ENCODE measurements around the gene PYGM. TPM values are rescaled to one million over a fixed set of nuclear protein-coding genes. Genes with fewer than 3 reads are reported as not detected.

The PYGM gene
- total RNA-seq, 4 donors from 2014 or later, result 1.1 to 2.7 (median 1.2) TPM

DNA sequence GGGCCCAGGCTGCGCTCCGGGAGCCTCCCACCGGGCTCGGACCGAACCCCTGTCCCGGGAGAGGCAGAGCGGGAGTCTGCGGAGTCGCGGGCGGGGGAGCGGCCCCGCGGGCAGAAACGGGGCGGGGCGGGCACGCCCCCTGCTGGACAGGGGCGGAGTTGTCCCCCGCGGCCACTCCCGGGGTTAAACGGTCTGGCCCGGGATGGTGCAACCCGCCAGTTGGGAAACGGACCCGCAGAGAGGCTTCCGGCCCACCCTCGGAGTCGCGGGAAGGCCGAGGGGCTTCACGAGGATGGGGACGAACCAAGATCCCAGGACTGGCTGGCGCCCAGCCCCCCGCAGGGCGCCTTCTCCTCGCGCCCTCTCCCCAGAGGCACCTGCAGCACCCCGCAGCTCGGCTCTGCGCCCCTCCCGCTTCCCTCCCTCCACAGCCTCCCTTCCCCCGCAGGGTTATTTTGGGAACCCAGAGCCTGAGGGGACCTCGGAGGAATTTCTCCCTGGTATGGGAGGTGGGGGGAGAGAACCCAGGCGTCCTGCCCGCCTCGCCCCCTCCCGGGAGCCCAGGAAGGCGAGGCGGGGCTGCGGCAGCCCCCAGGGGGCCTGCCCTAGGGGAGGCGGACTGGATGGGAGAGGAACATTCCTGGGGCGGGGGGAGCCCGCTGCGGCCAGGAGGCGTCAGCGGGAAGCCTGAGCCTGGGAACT, 16.7 kb downstream of the PYGM start:
- peak; percentile 90 to 92 for DNase-seq (ENCODE audit: low spot score in 2 of 2)
- TF ChIP-seq POLR2AphosphoS5 (IDR thresholded peaks at IDR 0.05) (peak in 1 of 3 donors; percentile 44), EP300 (IDR thresholded peaks at IDR 0.05) (no peak), POLR2A (IDR thresholded peaks at IDR 0.05) (no peak)
- TF ChIP-seq, protein P1, sequence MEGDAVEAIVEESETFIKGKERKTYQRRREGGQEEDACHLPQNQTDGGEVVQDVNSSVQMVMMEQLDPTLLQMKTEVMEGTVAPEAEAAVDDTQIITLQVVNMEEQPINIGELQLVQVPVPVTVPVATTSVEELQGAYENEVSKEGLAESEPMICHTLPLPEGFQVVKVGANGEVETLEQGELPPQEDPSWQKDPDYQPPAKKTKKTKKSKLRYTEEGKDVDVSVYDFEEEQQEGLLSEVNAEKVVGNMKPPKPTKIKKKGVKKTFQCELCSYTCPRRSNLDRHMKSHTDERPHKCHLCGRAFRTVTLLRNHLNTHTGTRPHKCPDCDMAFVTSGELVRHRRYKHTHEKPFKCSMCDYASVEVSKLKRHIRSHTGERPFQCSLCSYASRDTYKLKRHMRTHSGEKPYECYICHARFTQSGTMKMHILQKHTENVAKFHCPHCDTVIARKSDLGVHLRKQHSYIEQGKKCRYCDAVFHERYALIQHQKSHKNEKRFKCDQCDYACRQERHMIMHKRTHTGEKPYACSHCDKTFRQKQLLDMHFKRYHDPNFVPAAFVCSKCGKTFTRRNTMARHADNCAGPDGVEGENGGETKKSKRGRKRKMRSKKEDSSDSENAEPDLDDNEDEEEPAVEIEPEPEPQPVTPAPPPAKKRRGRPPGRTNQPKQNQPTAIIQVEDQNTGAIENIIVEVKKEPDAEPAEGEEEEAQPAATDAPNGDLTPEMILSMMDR (IDR thresholded peaks at IDR 0.05), result peak in 1 of 2 donors; percentile 79
- Histone ChIP-seq H3K4me3 (peak overlapping the region; percentile 45), H3K27me3 (peaks cover 43% of the 10 kb centered on the region), H3K36me3 (no peaks in the 10 kb centered on the region), H3K9me3 (no peaks in the 10 kb centered on the region), H3K27ac (peak overlapping the region; percentile 70), H3K4me1 (peaks cover 44% of the 10 kb centered on the region)
- 0% methylated on average over 4 of the region's 58 CpGs for WGBS

DNA sequence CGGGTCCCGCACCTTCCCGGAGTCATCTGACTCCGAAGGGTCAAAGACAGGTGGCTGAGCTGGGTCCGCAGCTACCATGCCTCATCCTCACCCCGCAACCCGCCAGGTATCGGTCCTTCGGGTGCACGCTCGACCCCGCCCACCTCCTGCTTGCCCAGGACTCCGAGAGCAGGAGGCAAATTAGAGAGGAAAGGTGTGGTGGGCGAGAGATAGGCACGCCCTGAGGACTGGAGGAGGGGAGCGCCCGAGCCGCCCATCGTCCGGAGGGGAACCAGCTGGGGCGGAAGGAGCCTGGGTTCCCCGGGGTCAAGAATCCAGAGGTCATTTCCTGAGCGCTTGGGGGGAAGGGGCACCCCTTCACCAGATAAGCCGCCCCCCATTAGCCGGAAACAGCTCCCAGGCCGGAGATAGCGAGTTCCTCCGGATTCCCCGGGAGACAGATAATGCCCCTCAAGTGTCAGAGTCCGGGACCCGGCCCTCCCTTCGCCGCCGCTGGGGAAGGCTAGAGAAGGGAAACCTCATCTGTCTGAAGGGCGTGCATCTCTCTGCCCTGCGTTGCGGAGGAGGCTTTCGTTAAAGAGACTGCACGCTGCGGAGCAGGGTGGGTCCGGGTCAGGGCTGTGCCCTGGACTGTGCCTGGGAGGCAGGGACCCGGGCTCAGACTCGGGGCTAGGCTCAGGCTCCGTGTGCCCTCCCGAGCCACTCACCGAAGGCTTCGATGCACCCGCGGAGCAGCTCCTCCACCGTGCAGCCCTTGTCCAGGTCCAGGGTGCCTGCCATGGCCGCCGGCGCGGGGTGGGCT, 17.5 kb downstream of the PYGM start:
- Histone ChIP-seq H3K4me1 (peaks cover 44% of the 10 kb centered on the region), H3K9me3 (no peaks in the 10 kb centered on the region), H3K27me3 (peaks cover 43% of the 10 kb centered on the region), H3K36me3 (no peaks in the 10 kb centered on the region), H3K27ac (no peak overlapping the region), H3K4me3 (peak overlapping the region; percentile 45)
- DNase-seq (ENCODE audit: low spot score in 2 of 2), result no peak
- WGBS, result 9% methylated on average over 36 of the region's 54 CpGs
- TF ChIP-seq EP300 (IDR thresholded peaks at IDR 0.05), result no peak
- TF ChIP-seq POLR2A (IDR thresholded peaks at IDR 0.05), result no peak
- TF ChIP-seq POLR2AphosphoS5 (IDR thresholded peaks at IDR 0.05), result no peak
- TF ChIP-seq, protein P1 (IDR thresholded peaks at IDR 0.05), result no peak

DNA sequence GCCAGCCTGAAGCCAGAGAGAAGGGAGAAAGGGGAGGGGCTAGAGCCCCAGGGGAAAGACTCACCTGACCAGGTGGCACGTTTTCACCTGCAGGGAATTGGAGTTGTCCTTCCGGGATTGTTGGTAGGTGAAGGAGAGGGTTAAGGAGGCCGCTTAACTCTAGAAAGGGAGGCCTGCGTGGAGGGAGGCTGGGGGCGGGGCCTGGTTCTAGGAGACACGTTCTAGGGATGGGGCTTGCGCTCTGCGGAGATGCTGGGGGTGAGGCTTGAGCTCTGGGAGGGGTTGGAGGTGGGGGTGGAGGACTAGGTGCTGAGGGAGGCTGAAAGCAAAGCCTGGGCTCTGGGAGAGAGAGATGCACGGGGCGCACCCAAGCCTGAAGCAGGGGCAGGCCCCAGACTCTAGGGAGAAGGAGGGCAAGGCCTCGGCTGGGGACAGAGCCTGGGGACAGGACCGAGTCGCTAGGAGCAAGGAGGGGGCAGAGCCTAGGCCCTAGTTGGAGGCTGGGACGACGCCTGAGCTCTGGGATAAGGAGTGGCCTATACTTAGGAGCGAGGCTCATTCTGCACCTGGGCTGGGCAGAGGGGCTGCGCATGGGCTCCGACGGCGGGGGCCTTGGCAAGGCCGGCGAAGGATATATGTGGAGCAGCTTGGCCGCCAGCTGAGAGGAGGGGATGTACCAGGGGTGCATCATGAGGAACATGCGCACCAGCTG, 18.2 kb downstream of the PYGM start:
- H3K4me3 ChIP-seq, result peak overlapping the region; percentile 45
- no peaks in the 10 kb centered on the region for H3K9me3 ChIP-seq
- H3K4me1 ChIP-seq, result peaks cover 44% of the 10 kb centered on the region
- no peak for DNase-seq (ENCODE audit: low spot score in 2 of 2)
- H3K27ac ChIP-seq, result no peak overlapping the region
- 52% methylated on average over 23 of the region's 24 CpGs for WGBS
- peaks cover 43% of the 10 kb centered on the region for H3K27me3 ChIP-seq
- H3K36me3 ChIP-seq, result no peaks in the 10 kb centered on the region
- TF ChIP-seq POLR2AphosphoS5 (IDR thresholded peaks at IDR 0.05) (no peak), POLR2A (IDR thresholded peaks at IDR 0.05) (no peak), EP300 (IDR thresholded peaks at IDR 0.05) (no peak)
- TF ChIP-seq, protein P1 (IDR thresholded peaks at IDR 0.05), result no peak

DNA sequence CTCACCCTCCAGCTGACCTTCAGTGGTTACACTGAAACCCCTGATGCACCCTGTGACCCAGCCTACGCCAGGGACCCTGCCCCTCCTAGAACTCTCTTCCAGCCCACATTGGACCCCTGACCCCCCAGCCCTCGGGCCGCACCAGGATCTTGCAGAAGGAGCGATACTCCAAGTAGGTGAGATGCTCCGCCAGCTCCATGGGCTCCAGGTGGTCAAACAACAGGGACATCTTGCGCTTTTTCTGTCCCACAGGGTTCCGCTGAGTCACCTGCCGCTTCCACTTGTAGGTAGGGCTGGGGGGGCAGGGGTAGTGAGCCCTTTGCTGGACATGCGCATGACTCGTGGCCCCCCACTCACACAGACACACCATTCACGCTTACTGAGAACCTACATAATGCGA, 19.9 kb downstream of the PYGM start:
- Histone ChIP-seq H3K27ac (no peak overlapping the region), H3K4me3 (no peak overlapping the region), H3K27me3 (peaks cover 40% of the 10 kb centered on the region), H3K36me3 (no peaks in the 10 kb centered on the region), H3K9me3 (no peaks in the 10 kb centered on the region), H3K4me1 (peaks cover 32% of the 10 kb centered on the region)
- TF ChIP-seq EP300 (IDR thresholded peaks at IDR 0.05) (no peak), POLR2A (IDR thresholded peaks at IDR 0.05) (no peak), POLR2AphosphoS5 (IDR thresholded peaks at IDR 0.05) (no peak)
- TF ChIP-seq, protein P1 (IDR thresholded peaks at IDR 0.05), result no peak
- no peak for DNase-seq (ENCODE audit: low spot score in 2 of 2)
- 98% methylated on average over 11 of the region's 12 CpGs for WGBS
